Lung (tissue), 12 donors: ENCODE measurements around the gene ATP6V1B1. TPM values are rescaled to one million over a fixed set of nuclear protein-coding genes. Genes with fewer than 3 reads are reported as not detected.

Source experiments
- ATAC-seq: fragments of 200-7000 bp; cut with Tn5 transposase; one replicate; pipeline ENCODE4 v1.9.1; 2020; ENCODE audit warnings: moderate number of reproducible peaks; ENCODE audit not compliant: insufficient read depth, low FRiP score
- DNase-seq, 3 donors: peaks; one replicate each; pipeline ENCODE4 v3.0.0-alpha.2; 2013 to 2017
- H3K27ac ChIP-seq, 2 donors: one replicate each; pipeline ENCODE4 v1.5.1; 2013; ENCODE audit warnings: mild to moderate bottlenecking in 2 of 2, moderate library complexity in 2 of 2, control low read depth in 1 of 2, inconsistent platforms in 1 of 2, low read depth in 1 of 2, low read length in 1 of 2
- H3K27me3 ChIP-seq, 3 donors: one replicate each; pipeline ENCODE4 v1.5.1; 2013; ENCODE audit warnings: low read length in 2 of 3; ENCODE audit not compliant: control insufficient read depth in 3 of 3, insufficient read depth in 3 of 3
- H3K36me3 ChIP-seq, 4 donors: one replicate each; pipeline ENCODE4 v1.5.1; 2013; ENCODE audit warnings: low read length in 4 of 4, mild to moderate bottlenecking in 1 of 4, moderate library complexity in 1 of 4; ENCODE audit not compliant: control insufficient read depth in 4 of 4, insufficient read depth in 4 of 4
- H3K4me1 ChIP-seq, 5 donors: one replicate each; pipeline ENCODE4 v1.5.1; 2013; ENCODE audit warnings: low read length in 5 of 5, mild to moderate bottlenecking in 2 of 5, moderate library complexity in 1 of 5; ENCODE audit not compliant: control insufficient read depth in 5 of 5, insufficient read depth in 5 of 5
- H3K4me3 ChIP-seq: one replicate; pipeline ENCODE4 v1.5.1; 2013; ENCODE audit warnings: mild to moderate bottlenecking, control low read depth, moderate library complexity
- H3K9ac ChIP-seq, 2 donors: one replicate each; pipeline ENCODE4 v1.5.1; 2013; ENCODE audit warnings: low read length in 2 of 2, control low read depth in 1 of 2; ENCODE audit not compliant: insufficient read depth in 1 of 2
- H3K9me3 ChIP-seq, 4 donors: one replicate each; pipeline ENCODE4 v1.5.1; 2013; ENCODE audit warnings: low read length in 3 of 4, mild to moderate bottlenecking in 1 of 4, moderate library complexity in 1 of 4; ENCODE audit not compliant: control insufficient read depth in 4 of 4, insufficient read depth in 3 of 4
- CTCF ChIP-seq: IDR thresholded peaks from 2 replicates; pipeline ENCODE4 v1.5.1; 2012; ENCODE audit warnings: mild to moderate bottlenecking; ENCODE audit errors: control extremely low read depth, extremely low read depth
- WGBS, 2 donors: extraction: QIAGEN DNeasy Blood & Tissue Kit; methylation state at CpG; one replicate each; pipeline ENCODE4 v1.1.7; 2013; 5-methylcytosine and 5-hydroxymethylcytosine counted together
- polyA plus RNA-seq, 2 donors: library from polyadenylated mRNA; stranded (reverse); fragments of 200-250 nt; gene quantifications; one replicate each; pipeline ENCODE4 v1.2.1, GENCODE V29; 2013
- total RNA-seq, 2 donors: library from RNA; depleted of rRNA in 1 of 2; stranded (reverse); fragments of >200 nt in 1 of 2; gene quantifications; one replicate each; pipeline ENCODE4 v1.2.1, GENCODE V29; 2014 to 2021
- donor health status: control.
- donor health status: control.
- donor health status: Bipolar disorder and iron deficiency.
- donor health status: healthy.
- donor health status: DM: yes; HTN: yes; CAD: no.

ATP6V1B1 gene
- total and polyA plus RNA-seq, 4 donors, result 0.33 to 5.9 (median 1.8) TPM

GRCh38 chr2:70939839-70940580 lies 4.3 kb downstream of the ATP6V1B1 start:
- WGBS, 2 donors, result 82 to 86% methylated on average over 10 of the region's 10 CpGs
- Histone ChIP-seq H3K4me1 (peaks cover 0 to 4% (median 0%) of the 10 kb centered on the region in 5 donors), H3K27me3 (peaks cover 0 to 10% (median 0%) of the 10 kb centered on the region in 3 donors), H3K9ac (no peak overlapping the region), H3K27ac (no peak overlapping the region), H3K4me3 (no peak overlapping the region), H3K9me3 (no peaks in the 10 kb centered on the region), H3K36me3 (no peaks in the 10 kb centered on the region)
- DNase-seq (peak in 1 of 3 donors; percentile 6), ATAC-seq (no peak)
- no peak for TF ChIP-seq CTCF

- peak in 1 of 3 donors; percentile 0 for DNase-seq
- 77 to 83% methylated on average over 6 of the region's 6 CpGs for WGBS, 2 donors
These were observed 5.5 kb downstream of the ATP6V1B1 start for GRCh38 chr2:70941186-70941585.

GRCh38 chr2:70941701-70942100 lies 6.0 kb downstream of the ATP6V1B1 start:
- Histone ChIP-seq H3K27me3 (peaks cover 0 to 20% (median 5%) of the 10 kb centered on the region in 3 donors), H3K4me1 (no peaks in the 10 kb centered on the region), H3K36me3 (no peaks in the 10 kb centered on the region), H3K27ac (no peak overlapping the region), H3K4me3 (no peak overlapping the region), H3K9me3 (no peaks in the 10 kb centered on the region), H3K9ac (no peak overlapping the region)
- no peak for TF ChIP-seq CTCF
- WGBS, 2 donors, result 72 to 82% methylated on average over 5 of the region's 5 CpGs
- ATAC-seq (no peak), DNase-seq (peak in 1 of 3 donors; percentile 3)

More at GRCh38 chr2:70941186-70941585, 5.5 kb downstream of the ATP6V1B1 start:
- TF ChIP-seq CTCF, result no peak
- Histone ChIP-seq H3K9ac (no peak overlapping the region), H3K9me3 (no peaks in the 10 kb centered on the region), H3K27me3 (peaks cover 0 to 19% (median 4%) of the 10 kb centered on the region in 3 donors), H3K4me1 (peaks cover 0 to 3% (median 0%) of the 10 kb centered on the region in 5 donors), H3K4me3 (no peak overlapping the region), H3K27ac (no peak overlapping the region), H3K36me3 (no peaks in the 10 kb centered on the region)
- ATAC-seq, result no peak
